Spleen (tissue), 7 donors: ENCODE measurements around the gene UBE2L5.
"Not testable (repeated sequence)": the region's sequence is repeated elsewhere in the genome, so short reads cannot be mapped to it uniquely, and the experiment has no call there.

Source experiments
- CTCF ChIP-seq, 11 experiments: fragments of 200-600 bp in 7 of 11; fragments of 450-650 bp in 4 of 11; sonication (generic) in 4 of 11; IDR thresholded peaks in 8 of 11; conservative IDR thresholded peaks in 3 of 11; 1 replicate in 7 of 11; 2 replicates in 4 of 11; pipeline versions ENCODE4 v1.4.0 to v1.8.0; 2016 to 2021; ENCODE audit warnings: antibody characterized with exemption in 11 of 11, inconsistent platforms in 4 of 11, mild to moderate bottlenecking in 1 of 11
- POLR2A ChIP-seq, 3 donors: fragments of 450-650 bp; IDR thresholded peaks; one replicate each; pipeline ENCODE4 v1.5.1; 2017; ENCODE audit warnings: antibody characterized with exemption in 3 of 3, mild to moderate bottlenecking in 1 of 3
- POLR2AphosphoS5 ChIP-seq, 3 donors: sonication (generic); formaldehyde crosslinking; IDR thresholded peaks; one replicate each; pipeline ENCODE4 v1.5.1; 2017; ENCODE audit warnings: antibody characterized with exemption in 3 of 3
- donor health status: DM: no; HTN: no; CAD: no; lungs with moderate emphysema.
- donor health status: DM: no; HTN: no; CAD: no.
- donor health status: DM: no; HTN: no; CAD: no.

GRCh38 chr13:30443491-30443890 lies 21.2 kb downstream of the UBE2L5 start:
- not testable (repeated sequence) for TF ChIP-seq CTCF (IDR thresholded peaks at IDR 0.05 in 8 of 11, conservative IDR thresholded peaks at IDR 0.05 in 3 of 11); POLR2A (IDR thresholded peaks at IDR 0.05); POLR2AphosphoS5 (IDR thresholded peaks at IDR 0.05)
